ENCODE measurements around the gene ACSBG1.
A peak's percentile ranks its signal among the peaks of the same experiment; 100 is the strongest.
"Not testable (repeated sequence)": the region's sequence is repeated elsewhere in the genome, so short reads cannot be mapped to it uniquely, and the experiment has no call there.

Gene ACSBG1

DNA sequence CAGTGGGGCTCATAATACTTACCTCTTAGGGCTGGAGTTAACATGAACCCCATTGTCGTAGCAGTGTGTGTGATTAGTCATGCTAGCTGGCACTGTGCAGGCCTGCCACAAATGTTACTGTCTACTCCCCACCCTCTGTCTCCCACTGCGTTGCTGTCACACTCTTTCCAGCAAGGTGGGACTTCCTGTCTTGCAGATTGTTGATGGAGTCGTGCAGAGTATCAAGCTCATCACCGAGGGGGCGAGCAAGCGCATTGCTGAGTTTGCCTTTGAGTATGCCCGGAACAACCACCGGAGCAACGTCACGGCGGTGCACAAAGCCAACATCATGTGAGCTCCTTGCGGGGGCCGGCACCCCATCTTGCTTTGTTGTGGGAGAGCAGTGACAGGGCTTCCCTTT lies 72.3 kb downstream of the ACSBG1 start:
- DNase-seq, result no peak

GRCh38 chr15:78159395-78159794 lies 75.0 kb downstream of the ACSBG1 start:
- no peak for DNase-seq

GRCh38 chr15:78157203-78157602 lies 77.2 kb downstream of the ACSBG1 start:
- no peak for DNase-seq

GRCh38 chr15:78156653-78157052 lies 77.7 kb downstream of the ACSBG1 start:
- no peak for DNase-seq

DNA sequence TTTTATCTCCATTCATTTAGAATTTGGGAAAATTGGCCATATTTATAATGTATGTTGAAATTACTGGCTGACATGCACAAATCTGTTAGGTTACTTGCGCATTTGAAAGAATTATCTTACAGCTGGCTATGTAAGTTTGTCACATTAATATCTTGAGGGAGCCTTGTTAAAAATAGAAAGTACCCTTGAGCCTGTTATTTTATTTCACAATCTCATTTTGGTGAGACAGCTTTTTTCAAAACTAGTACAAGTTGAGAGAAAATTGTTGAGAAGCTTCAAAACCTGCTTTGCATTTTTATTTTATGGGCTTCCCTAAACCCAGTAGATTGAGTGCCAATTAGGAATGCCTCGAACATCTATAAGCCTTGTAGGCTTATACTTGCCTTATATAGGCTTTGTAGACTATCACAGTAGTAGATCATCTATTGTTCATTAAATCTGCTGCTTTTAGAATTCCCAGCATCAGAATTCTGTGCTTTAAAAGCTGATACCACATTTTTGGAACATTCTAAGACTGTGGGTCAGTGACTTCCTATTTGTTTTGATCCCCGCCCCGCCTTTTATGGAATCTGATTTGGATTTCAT lies 78.9 kb downstream of the ACSBG1 start:
- DNase-seq, result no peak

DNA sequence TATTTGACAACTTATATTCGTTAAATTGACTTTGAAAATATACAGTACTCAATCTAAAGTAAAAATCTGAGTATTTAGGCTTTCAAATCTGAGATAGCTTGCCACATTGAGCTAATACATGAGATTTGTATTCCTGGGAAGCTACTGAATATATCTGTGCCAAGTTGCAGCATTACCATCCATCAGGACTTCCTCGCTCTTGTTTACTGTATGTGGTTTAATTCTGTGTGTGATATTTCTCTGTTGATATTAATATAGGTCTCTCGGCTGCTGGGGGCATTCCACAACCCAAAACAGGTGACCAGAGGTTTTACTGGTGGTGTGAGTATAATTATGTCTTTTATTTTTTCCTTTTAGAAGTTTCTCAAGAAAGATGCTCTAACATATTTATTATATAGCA lies 79.4 kb downstream of the ACSBG1 start:
- DNase-seq, result no peak

DNA sequence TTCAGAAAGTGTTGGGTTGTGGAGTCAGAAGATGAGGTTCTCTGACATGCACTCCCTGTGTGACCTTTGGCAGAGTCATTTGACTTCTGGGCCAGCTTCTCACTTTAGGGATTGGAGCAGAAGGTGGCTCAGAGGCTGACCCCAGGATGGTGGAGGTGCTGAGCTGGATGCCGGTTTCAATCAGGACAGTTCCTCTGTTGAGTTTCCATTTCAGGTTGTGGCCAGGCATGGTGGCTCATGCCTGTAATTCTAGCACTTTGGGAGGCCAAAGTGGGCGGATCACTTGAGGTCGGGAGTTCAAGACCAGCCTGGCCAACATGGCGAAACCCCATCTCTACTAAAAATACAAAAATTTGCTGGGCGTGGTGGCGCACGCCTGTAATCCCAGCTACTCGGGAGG lies 83.3 kb downstream of the ACSBG1 start:
- not testable (repeated sequence) for DNase-seq

- DNase-seq, result no peak
Measured at GRCh38 chr15:78149805-78150751, 84.3 kb downstream of the ACSBG1 start.

DNA sequence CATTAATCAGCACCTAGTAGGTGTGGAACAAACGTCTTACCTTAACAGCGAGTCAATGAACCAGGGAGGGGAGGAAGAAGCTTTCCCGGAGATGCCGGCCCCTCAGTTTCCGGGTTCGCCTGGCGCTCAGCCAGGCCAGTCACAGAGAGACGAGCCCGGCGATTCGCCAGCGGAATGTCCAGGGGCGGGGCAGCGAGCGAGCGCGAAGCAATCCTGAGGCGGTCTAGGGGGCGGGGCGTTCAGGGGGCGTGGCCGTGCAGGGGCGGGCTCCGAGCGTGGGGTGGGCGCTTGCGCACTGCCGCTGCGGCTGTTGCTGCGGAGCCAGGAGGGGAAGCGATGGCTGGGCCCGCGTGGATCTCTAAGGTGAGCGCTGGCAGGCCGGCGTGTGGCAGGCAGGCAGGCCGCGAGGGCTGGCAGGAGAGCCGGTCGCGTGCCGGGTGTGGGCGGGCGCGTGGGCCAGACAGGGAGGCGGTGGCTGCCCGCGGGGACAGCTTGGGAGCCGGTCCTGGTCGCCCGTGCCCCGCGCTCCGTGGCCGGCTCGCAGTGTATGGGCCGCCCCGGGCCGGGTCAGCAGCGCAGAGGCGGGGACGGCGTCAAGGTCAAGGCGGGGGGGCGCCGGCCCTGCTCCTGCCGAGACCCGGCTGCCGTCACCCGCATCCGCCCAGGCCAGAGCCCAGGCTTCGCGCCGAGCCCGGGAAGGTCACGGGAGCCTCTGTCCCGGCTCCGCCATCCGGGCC lies 85.1 kb downstream of the ACSBG1 start, which contains the start of gene IDH3A:
IDH3A (plus strand) TSS at position 295 of the 737 bp plus-strand sequence; CDS start at position 337, 42 bp downstream.
- DNase-seq, result peak; percentile 92

DNA sequence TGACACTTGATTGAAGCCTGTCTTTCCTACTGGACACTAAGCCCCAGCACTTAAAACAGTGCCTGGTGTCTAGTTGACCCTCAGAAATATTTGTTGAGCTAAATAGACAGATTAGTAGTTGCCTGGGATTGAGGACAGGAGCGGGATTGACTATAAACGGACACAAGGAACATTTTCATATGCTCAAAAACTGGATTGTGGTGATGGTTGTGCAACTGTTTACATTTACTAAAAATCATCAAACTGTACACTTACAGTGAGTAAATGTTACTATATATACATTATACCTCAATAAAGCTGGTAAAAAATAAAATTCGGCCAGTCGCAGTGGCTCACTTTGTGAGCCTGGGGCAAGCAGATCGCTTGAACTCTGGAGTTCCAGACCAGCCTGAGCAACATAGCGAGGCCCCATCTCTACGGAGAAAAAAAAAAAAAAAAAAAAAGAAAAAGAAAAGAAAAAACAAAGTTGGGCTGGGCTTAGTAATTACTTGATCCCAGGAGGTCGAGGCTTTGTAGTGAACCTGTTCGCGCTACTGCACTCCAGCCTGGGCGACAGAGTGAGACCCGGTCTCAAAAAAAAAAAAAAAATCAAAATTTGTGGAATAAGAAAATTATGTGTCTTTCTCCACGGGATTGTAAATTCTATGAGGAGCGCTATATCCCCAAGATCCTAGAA lies 85.8 kb downstream of the ACSBG1 start:
- no peak for DNase-seq

DNA sequence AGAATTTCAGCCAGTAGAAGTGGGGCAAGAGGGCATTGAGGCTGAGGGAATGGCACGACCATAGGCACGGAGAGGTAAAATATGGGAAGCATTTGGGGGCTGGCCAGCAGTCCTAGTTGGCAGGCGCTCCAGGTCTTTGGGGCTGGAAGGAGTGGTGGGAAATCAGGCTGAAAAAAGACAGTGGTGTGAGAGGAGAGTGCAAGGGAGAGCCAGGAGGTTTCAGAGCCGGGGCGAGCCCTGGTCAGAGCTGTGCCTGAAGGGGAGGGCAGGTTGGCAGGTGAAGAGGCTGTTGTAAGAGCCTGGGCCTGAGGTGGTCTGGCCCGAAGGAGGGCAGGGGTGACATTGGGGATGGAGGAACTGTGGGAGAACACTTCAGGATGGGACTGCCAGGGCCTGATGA lies 86.8 kb downstream of the ACSBG1 start:
- DNase-seq, result no peak

GRCh38 chr15:78146425-78147154 lies 87.8 kb downstream of the ACSBG1 start:
- DNase-seq, result no peak

GRCh38 chr15:78142332-78142731 lies 92.0 kb downstream of the ACSBG1 start:
- no peak for DNase-seq

GRCh38 chr15:78140292-78140691 lies 94.1 kb downstream of the ACSBG1 start:
- no peak for DNase-seq

DNA sequence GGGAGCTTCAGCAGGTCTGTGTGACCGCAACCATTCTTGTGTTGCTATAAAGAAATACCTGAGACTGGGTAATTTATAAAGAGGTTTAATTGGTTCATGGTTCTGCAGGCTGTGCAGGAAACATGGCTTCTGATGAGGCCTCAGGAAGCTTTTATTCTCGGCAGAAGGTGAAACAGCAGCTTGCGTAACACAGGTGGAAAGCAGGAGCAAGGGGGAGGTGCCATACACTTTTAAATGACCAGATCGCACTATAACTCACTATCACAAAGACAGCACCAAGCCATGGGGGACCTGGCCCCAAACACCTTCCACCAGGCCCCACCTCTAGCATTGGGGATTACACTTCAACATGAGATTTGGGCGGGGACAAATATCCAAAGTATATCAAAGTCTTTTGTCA lies 94.8 kb downstream of the ACSBG1 start:
- DNase-seq, result no peak

GRCh38 chr15:78133801-78134200 lies 100.6 kb downstream of the ACSBG1 start:
- DNase-seq, result no peak

DNA sequence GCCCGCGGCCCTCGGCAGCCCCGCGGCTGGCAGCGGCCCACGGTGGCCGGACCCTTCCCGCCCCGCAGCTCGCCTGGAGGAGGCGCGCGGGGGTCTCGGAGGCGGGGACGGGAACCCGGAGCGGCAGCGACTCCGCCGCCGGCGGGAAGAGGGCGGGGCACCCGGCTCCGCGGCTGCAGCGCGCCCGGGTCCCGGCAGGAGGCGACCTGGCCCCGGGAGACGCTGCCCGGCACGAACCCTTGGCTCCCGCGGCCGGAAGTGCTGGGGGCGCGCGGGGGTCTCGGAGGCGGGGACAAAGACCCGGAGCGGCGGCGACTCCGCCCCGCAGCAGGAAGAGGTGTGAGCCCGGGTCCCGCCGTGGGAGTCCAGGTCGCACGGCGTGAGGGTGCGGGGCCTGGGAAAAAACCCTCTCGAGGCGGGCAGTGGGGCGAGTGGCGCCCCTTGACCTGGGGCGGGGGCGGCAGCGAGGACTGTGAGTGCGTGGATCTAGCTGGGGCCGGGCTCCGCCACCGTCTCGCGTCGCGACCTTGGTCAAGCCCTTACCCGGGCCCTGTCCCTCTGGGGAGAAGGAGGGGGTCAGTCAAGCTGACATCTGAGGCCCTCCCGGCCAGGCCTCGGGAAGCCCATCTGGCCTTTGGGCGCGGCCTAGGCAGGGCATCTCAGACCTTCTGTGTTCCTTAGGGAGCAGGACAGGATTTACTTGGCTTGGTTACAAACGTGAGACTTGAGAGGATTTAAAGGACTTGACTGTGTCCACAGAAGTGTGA lies 102.9 kb downstream of the ACSBG1 start, which contains the start of gene CIB2:
CIB2 (minus strand) TSS at position 151 of the 767 bp plus-strand sequence. CDS start 230 bp downstream, outside the sequence.
- DNase-seq, result peak; percentile 94

- peak; percentile 28 for DNase-seq
Measured at GRCh38 chr15:78130466-78131294, 103.7 kb downstream of the ACSBG1 start.

- DNase-seq, result peak; percentile 11
Measured at GRCh38 chr15:78129751-78130287, 104.5 kb downstream of the ACSBG1 start.
